Stimulated activated CD4-positive, alpha-beta T cell treated with anti-CD3 and anti-CD28 coated beads, Interleukin-2, amount 100 ng/mL, for 24 hours (primary cell): ENCODE data around the gene C18orf54.

Experiments used
- DNase-seq, 2 donors: peaks; one replicate each; pipeline ENCODE4 v3.0.0-alpha.2; 2020

Gene C18orf54

GRCh38 chr18:54387631-54388030, 29.9 kb downstream of the C18orf54 start:
- DNase-seq: no peak

GRCh38 chr18:54388203-54389142, 30.8 kb downstream of the C18orf54 start:
- peak; percentile 5 to 19 for DNase-seq

DNA sequence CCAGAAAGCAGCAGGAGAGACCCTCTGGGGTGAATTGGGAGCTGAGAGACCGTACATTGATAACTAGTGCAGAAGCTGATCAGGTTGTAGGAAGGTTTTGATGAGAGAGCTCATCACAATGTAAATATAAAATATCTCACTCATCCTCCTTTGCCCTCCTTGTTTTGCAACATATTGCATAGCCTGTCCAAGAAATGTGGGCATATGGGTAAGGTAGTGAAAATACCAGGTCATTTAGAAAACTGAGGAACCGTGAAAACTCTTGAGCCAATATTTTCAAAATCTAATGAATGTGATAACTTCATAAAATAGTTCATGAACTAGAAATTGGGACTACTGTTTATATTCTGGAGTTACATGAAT, 31.4 kb downstream of the C18orf54 start:
- no peak for DNase-seq

GRCh38 chr18:54390838-54391237, 33.1 kb downstream of the C18orf54 start:
- DNase-seq: no peak

GRCh38 chr18:54392543-54393023, 34.9 kb downstream of the C18orf54 start:
- no peak for DNase-seq

DNA sequence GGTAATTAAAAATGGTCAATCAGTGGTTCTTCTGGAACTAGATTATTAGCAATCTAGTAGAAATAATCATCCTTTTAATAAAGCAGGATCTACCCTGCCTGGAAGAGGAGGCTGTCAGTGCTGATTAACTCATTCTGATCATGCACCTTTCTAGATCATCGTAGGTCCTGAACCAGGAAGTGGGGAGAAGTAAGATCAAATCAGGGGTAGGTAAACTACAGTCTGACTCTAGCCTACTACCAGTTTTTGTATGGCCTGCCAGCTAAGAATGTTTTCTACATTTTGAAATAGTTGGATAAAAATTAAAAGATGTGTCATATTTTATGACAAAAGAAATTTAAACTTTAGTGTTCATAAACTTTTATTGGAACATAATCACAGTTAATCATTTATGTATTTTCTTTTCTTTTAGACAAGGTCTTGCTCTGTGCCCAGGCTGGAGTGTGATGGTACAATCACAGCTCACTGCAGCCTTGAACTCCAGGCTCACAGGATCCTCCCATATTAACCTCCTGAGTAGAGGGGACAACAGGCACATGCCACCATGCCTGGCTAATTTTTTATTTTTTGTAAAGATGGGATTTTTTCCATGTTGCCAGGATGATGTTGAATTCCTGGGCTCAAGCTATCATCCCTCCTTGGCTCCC, 36.1 kb downstream of the C18orf54 start:
- DNase-seq: no peak

DNA sequence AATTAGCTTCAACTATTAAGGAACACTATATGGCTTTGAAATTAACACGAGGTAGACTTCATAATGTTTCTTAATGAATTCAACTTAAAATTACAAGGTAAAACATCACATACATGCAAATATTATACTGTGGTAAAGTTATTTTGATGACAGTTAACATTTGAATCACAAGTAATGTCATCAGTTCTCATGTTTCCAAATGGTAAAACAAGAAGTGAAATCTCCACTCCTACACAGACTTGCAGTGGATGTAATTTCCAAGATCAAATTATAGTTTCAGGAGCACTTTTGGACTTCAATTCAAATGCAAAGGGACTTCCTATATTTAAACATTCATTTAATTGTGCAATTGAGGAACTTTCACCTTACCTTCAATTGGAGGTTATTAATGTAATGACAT, 39.1 kb downstream of the C18orf54 start:
- no peak for DNase-seq

- no peak for DNase-seq
Measured at GRCh38 chr18:54405290-54405689, 47.6 kb downstream of the C18orf54 start.

- no peak for DNase-seq
Measured at GRCh38 chr18:54411781-54412180, 54.1 kb downstream of the C18orf54 start.

GRCh38 chr18:54415086-54415485, 57.4 kb downstream of the C18orf54 start:
- no peak for DNase-seq

GRCh38 chr18:54416436-54416835, 58.7 kb downstream of the C18orf54 start:
- DNase-seq: no peak

- no peak for DNase-seq
Measured at GRCh38 chr18:54423831-54424230, 66.1 kb downstream of the C18orf54 start.

GRCh38 chr18:54426085-54426665, 68.5 kb downstream of the C18orf54 start:
- DNase-seq: no peak
